Measurements from ENCODE around the gene MAP3K14.

- TF ChIP-seq EZH2 (IDR thresholded peaks at IDR 0.05) (no peak), POLR2AphosphoS5 (IDR thresholded peaks at IDR 0.05; ENCODE audit: borderline replicate concordance, low read depth, low read length) (no peak)
Observed at GRCh38 chr17:45242029-45242414, 74.8 kb downstream of the MAP3K14 start.

All from SK-N-MC (cell line).